Mucosa of rectum (tissue), 2 donors: ENCODE data around the gene ABCC5.

ENCODE experiments used
- H3K27ac ChIP-seq, 2 donors: one replicate each; pipeline ENCODE4 v1.7.0; 2013; ENCODE audit warnings: inconsistent platforms in 2 of 2, low read depth in 2 of 2, low read length in 2 of 2
- H3K27me3 ChIP-seq, 2 donors: one replicate each; pipeline ENCODE4 v1.7.0; 2013; ENCODE audit warnings: low read length in 2 of 2; ENCODE audit not compliant: control insufficient read depth in 2 of 2, insufficient read depth in 2 of 2
- H3K36me3 ChIP-seq, 2 donors: one replicate each; pipeline ENCODE4 v1.7.0; 2013; ENCODE audit warnings: low read length in 2 of 2; ENCODE audit not compliant: control insufficient read depth in 2 of 2, insufficient read depth in 2 of 2
- H3K4me1 ChIP-seq, 2 donors: one replicate each; pipeline ENCODE4 v1.7.0; 2013; ENCODE audit warnings: low read length in 2 of 2, mild to moderate bottlenecking in 1 of 2; ENCODE audit not compliant: control insufficient read depth in 2 of 2, insufficient read depth in 2 of 2
- H3K4me3 ChIP-seq, 2 donors: one replicate each; pipeline ENCODE4 v1.7.0; 2013; ENCODE audit warnings: low read length in 2 of 2
- H3K9ac ChIP-seq, 2 donors: one replicate each; pipeline ENCODE4 v1.7.0; 2013; ENCODE audit warnings: low read length in 2 of 2, low read depth in 1 of 2, mild to moderate bottlenecking in 1 of 2
- H3K9me3 ChIP-seq, 2 donors: one replicate each; pipeline ENCODE4 v1.7.0; 2013; ENCODE audit warnings: low read length in 2 of 2; ENCODE audit not compliant: control insufficient read depth in 2 of 2
- donor health status: healthy.
- donor health status: Normal muscosa, but diverticular disease.

The ABCC5 gene

DNA sequence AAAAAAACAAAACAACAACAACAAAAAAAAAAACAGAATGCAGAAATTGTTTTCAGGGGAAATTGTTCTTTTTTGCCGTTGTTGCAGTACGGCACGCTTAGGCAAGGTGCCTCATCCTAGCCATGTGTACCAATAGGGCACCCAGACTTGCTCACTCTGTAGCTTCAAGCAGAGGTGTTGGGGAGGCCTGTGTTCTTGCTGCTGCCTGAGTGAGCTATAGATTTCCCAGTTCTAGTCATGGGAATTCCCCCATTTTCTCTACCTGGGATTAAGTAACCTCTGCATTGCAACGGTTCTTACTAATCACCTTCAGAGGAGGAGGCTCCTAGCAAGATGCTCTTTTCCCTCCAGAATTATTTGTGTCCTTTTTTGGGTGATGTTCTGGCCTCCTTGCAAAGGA lies 120.1 kb downstream of the ABCC5 start:
- H3K36me3 ChIP-seq = no peaks in the 10 kb centered on the region
- no peak overlapping the region for H3K4me3 ChIP-seq
- no peaks in the 10 kb centered on the region for H3K9me3 ChIP-seq
- no peak overlapping the region for H3K27ac ChIP-seq
- peaks cover 0 to 5% of the 10 kb centered on the region in 2 donors for H3K4me1 ChIP-seq
- no peak overlapping the region for H3K9ac ChIP-seq
- H3K27me3 ChIP-seq = peaks cover 0 to 4% of the 10 kb centered on the region in 2 donors

DNA sequence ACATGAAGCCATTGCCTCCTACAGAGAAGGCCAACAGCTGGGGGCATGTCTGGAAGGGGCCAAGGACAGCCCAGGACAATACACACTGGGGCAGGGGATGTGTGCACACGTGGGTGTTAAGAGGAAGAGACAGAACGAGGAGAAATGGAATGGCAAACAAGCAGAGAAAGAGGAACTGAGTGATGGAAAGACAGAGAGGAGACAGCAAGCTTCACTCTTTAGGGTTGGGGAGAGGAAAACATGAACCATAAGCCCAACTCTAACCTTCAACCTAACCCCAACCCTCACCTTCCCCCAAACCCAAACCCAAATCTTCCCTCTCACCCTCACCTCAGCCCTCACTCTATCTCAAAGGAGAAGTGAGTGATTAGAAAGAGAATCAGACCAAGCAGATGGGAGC lies 121.1 kb downstream of the ABCC5 start:
- Histone ChIP-seq H3K27ac (no peak overlapping the region), H3K4me3 (no peak overlapping the region), H3K4me1 (peaks cover 0 to 6% of the 10 kb centered on the region in 2 donors), H3K27me3 (peaks cover 0 to 4% of the 10 kb centered on the region in 2 donors), H3K9me3 (no peaks in the 10 kb centered on the region), H3K36me3 (no peaks in the 10 kb centered on the region), H3K9ac (no peak overlapping the region)

DNA sequence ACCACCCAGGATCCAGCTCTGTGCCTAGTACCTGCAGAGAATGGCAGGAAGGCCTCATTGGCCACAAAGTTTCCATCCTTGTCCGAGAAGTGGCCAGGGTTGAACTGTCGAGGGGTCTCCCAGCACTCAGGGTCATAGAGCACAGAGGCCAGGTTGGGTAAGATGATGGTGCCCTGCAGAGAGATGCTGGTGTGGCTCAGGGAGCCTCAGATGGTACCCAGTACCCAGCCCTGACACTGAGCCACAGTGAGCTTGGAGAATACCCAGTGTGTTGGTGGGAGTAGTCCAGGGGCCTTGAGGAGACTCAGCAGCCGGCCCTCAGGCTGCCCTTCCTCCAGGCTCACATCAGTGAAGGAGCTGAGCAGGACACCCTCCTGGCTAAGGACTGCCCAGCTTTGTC lies 121.5 kb downstream of the ABCC5 start:
- H3K27ac ChIP-seq = no peak overlapping the region
- no peaks in the 10 kb centered on the region for H3K9me3 ChIP-seq
- no peak overlapping the region for H3K4me3 ChIP-seq
- peaks cover 0 to 6% of the 10 kb centered on the region in 2 donors for H3K4me1 ChIP-seq
- H3K9ac ChIP-seq = no peak overlapping the region
- H3K36me3 ChIP-seq = no peaks in the 10 kb centered on the region
- peaks cover 0 to 4% of the 10 kb centered on the region in 2 donors for H3K27me3 ChIP-seq

DNA sequence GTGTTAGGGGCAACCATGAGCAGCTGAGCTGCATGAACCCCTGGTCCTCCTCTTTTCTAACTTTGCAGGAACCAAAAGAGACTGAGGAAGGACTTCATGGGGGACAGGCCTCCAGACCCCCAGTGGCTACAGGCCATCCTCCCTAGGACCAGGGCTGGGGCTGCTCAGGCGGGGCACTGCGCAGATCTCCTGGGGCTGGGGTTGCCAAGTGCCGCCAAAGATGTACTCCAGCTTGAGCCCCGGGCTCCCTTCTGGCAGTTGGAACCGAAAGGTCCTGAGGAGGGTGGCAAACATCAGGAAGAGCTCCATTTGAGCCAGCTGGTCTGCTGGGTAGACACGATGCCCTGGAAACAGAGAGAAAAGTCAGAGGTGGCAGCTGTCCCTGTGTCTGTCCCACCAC lies 121.9 kb downstream of the ABCC5 start:
- Histone ChIP-seq H3K4me1 (peaks cover 0 to 6% of the 10 kb centered on the region in 2 donors), H3K27ac (no peak overlapping the region), H3K9ac (no peak overlapping the region), H3K36me3 (no peaks in the 10 kb centered on the region), H3K9me3 (no peaks in the 10 kb centered on the region), H3K4me3 (no peak overlapping the region), H3K27me3 (peaks cover 0 to 4% of the 10 kb centered on the region in 2 donors)

DNA sequence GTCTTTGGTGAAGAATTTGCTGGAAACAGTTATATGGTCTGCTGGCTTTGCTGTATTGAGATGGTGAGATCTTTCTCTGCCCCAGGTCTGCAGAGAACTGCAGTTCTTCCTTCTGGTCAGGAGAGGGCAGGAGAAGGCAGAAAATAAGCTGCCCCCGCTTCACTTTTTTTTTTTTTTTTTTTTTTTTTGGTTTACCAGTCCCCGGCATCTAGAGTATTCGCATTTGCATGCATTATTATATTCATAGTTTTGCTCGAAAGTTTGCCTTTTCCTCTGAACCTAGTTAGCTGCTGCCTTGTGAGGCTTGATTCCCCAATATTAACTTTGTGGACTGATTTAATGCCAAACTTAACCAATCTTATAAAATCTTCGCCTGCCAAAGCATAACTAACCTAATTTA lies 122.4 kb downstream of the ABCC5 start:
- H3K9ac ChIP-seq = no peak overlapping the region
- H3K4me3 ChIP-seq = no peak overlapping the region

DNA sequence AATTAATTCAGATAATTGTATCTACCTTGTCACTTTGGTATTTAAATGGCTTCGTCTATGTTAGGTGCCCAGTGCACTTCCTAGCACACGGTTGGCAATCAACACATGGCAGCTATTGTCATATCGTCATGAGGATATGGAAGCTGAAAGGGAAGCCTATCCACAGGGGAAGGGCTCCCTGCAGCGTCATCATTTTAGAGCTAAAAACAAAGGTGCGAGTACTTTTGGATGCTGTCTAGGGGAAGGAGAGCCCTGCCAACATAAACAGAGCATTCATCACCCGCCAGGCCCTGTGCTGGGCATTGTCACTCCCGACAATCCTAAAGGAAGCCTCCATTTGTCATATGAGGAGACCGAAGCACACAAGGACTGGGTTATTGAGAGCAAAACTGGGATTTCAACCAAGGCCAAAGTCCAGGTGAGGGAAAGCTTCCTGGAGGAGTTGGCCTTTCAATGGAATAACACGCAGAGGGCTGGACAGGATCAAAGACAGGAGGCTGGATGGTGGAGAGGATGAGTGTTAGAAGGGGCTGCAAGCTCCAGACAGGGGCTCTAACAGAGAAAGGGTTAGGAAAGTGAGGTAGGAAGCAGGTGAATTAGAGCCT lies 125.0 kb downstream of the ABCC5 start:
- H3K27ac ChIP-seq = peak overlapping the region in 1 of 2 donors; percentile 36
- H3K9ac ChIP-seq = peak overlapping the region in 1 of 2 donors; percentile 24
- peak overlapping the region; percentile 2 to 31 for H3K4me3 ChIP-seq
- no peaks in the 10 kb centered on the region for H3K36me3 ChIP-seq
- peaks cover 0 to 1% of the 10 kb centered on the region in 2 donors for H3K27me3 ChIP-seq
- peaks cover 0 to 6% of the 10 kb centered on the region in 2 donors for H3K4me1 ChIP-seq
- H3K9me3 ChIP-seq = no peaks in the 10 kb centered on the region

More for the DNA sequence above, 122.4 kb downstream of the ABCC5 start:
- Histone ChIP-seq H3K9me3 (no peaks in the 10 kb centered on the region), H3K27me3 (peaks cover 0 to 4% of the 10 kb centered on the region in 2 donors), H3K27ac (no peak overlapping the region), H3K36me3 (no peaks in the 10 kb centered on the region), H3K4me1 (peaks cover 0 to 6% of the 10 kb centered on the region in 2 donors)

DNA sequence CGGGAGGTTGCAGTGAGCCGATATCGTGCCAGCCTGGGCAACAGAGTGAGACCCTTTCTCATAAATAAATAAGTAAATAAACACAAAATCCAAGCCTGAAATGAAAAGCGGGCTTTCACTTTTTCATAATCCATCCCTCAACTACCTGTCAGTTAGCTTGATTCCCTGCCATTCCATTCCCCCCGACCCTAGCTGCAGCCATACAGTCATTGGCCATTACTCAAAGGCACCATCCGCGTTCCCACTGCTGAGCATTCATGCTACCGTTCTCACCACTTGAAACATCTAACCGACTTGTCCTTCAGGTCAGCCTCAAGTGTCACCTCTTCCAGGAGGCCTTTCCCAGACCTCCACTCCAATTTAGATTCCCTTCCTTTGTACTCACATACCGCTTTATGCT lies 131.9 kb downstream of the ABCC5 start:
- H3K9ac ChIP-seq = no peak overlapping the region
- H3K4me1 ChIP-seq = peaks cover 11 to 14% of the 10 kb centered on the region in 2 donors
- no peaks in the 10 kb centered on the region for H3K9me3 ChIP-seq
- no peaks in the 10 kb centered on the region for H3K36me3 ChIP-seq
- H3K27me3 ChIP-seq = no peaks in the 10 kb centered on the region
- H3K27ac ChIP-seq = no peak overlapping the region
- H3K4me3 ChIP-seq = no peak overlapping the region

DNA sequence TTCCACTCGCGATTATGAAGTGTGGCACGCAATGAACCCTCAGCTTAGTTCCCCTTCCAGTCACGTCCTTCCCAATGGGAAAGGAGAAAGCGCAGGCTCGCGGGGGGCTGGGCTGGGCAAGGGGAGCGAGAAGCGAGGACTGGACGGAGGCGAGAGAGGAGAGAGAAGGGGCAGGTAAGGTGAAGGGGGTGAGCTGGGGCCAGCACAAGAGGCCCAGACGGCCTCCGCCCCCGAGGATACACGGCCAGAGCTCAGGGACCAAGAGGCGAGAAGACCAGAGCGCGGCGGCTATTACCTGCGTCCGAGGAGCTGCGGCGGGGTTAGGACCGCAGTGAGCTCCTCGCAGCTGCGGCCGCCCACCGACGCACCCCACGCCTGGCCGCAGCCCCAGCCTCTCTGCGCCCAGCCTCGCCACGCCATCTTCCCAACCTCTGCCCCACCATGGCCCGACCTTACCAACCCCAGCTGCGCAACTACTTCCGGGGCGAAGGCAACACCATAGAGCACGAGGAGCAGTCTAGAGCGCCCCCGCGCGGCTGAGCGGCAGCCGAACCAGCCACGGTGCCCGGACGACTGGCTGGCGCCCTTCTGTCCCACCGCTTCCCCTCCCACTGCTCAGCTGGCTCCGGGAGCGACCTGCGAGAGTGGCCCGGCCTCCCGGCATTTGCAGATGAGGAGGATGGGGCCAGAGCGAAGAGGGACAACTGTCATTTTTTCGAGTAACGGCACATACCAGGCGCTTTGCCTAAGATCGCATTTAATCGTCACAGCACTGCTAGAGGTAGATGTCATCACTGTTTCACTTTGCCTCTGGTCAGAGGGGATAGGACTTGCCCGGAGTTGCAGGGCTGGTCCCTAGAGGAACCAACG lies 133.0 kb downstream of the ABCC5 start, which contains the start of gene PARL:
TSS of gene PARL (minus strand) at position 454 of the 870 bp plus-strand sequence. CDS start at position 420, 34 bp downstream.
- Histone ChIP-seq H3K36me3 (no peaks in the 10 kb centered on the region), H3K27me3 (no peaks in the 10 kb centered on the region), H3K9me3 (no peaks in the 10 kb centered on the region), H3K27ac (peak within 1 kb of the TSS; percentile 79 to 80), H3K4me3 (peak within 1 kb of the TSS; percentile 97 to 99), H3K4me1 (peaks cover 11 to 14% of the 10 kb centered on the region in 2 donors), H3K9ac (peak within 1 kb of the TSS; percentile 87 to 89)

DNA sequence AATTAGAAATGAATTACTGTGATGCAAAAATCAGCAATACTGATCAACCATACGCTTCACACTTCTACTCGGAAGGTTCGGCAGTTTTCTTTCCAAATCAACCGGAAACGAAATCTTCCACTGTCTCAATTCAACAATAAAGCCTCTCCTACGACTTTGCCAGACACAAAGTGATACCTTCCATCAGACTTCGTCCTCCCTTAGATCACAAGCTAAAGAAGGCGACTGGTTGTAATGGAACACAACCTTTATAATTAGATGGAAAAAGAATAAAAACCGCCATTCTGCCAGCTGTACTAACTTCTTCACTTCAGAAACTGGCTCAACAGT lies 133.6 kb downstream of the ABCC5 start:
- Histone ChIP-seq H3K4me1 (peaks cover 11 to 14% of the 10 kb centered on the region in 2 donors), H3K27me3 (no peaks in the 10 kb centered on the region), H3K9me3 (no peaks in the 10 kb centered on the region), H3K9ac (peak overlapping the region; percentile 87 to 89), H3K4me3 (peak overlapping the region; percentile 97 to 99), H3K36me3 (no peaks in the 10 kb centered on the region), H3K27ac (peak overlapping the region; percentile 79 to 80)
